HG02610 (cell line): ENCODE measurements around the gene KCTD11.

ENCODE experiments used
- ATAC-seq: cut with Tn5 transposase; IDR thresholded peaks from one replicate; pipeline ENCODE4 v1.9.1; 2021; ENCODE audit warnings: mild to moderate bottlenecking, moderate library complexity; ENCODE audit not compliant: unreplicated experiment

Gene KCTD11

DNA sequence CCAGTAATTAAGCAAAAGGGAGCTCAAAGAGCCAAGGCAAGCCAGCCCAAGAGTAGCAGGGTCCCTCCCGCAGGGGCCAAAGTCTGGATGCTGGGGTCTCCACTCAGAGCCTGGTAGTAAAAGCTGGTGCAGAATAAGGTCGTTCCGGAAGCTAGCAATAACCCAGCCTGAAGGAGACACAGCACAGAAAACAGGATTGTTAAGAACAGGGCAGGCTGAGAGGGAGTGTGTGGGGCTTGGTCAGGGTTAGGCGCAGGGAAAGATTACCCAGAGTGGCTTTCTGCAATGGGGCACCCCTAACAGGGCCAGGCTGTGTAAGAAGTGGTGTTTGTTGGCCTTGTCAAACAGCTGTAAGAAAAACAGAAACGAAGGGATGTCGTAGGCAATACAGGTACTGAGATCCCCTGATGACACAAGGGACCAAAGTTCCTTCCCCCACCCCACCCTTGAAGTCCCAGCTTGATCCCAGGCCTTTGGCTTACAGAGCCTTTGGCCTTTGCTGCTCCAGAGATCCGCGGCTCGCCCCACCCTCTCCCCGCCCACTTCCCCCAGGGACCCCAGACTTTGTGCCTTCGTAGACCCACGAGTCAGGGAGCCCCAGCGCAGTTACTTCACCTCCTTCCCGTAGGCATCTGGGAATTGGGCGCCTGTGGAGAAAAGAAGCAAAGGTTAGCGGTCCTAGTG, 51.2 kb downstream of the KCTD11 start:
- no peak for ATAC-seq

DNA sequence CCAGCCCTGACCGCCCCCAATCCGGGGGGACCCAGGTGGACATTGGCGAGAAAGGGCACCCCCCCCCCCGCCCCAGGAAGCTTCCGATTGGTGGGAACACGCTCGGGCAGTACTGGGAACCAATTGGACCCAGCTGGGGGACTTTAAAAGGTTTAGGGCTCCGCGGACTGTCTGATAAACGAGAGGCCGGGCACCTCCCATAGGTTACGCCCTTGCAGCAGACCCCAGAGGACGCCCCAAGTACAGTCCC, 51.7 kb downstream of the KCTD11 start:
- no peak for ATAC-seq

DNA sequence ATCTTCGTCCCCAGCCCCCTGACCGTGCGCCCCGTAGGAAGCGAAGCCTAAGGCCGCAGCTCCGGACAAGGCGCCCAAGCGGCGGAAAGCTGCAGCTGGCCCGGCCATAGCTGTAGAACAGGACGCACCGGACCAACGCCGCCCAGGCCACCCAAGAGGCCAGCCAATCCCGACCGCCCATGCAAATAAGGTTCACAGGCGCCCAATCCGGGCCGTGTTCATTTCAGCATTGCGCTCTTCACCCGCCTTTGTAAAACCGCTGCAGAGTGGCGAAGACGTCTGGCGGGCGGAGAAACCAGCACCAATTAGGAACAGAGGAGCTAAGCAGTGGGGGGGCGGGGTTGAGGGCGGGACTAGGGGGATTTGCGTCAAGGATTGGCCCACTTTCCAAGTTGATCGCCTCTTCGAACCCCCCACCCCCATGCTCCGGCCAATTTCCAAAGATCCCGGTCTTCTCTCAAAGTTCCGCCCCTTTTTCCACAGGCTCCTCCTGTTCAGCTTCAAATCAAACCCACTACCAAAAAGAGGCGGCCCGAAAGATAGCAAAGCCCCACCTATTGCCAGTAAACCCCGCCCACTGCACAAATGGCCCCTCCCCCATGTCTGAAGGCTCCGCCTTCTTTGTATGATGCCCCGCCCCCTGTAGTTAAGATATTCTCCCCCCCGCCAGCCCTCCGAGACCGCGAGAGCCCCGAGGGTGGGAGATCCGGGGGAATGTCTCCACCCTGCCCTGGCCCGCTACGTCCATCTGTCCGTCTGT, 52.2 kb downstream of the KCTD11 start, which contains the start of gene TMEM256:
TSS of gene TMEM256 (minus strand) at position 121 of the 760 bp plus-strand sequence. CDS start at position 108, 13 bp downstream.
- peak; percentile 95 for ATAC-seq
